Stimulated activated CD4-positive, alpha-beta T cell treated with anti-CD3 and anti-CD28 coated beads, TNF-alpha, amount 100 ng/mL, for 24 hours (primary cell): ENCODE measurements around the gene CARMIL3.
"Not testable (repeated sequence)": the region's sequence is repeated elsewhere in the genome, so short reads cannot be mapped to it uniquely, and the experiment has no call there.

Experiments used
- DNase-seq, 3 experiments: peaks; one replicate each; pipeline ENCODE4 v3.0.0-alpha.2; 2020; ENCODE audit warnings: low read depth in 3 of 3

CARMIL3 gene

GRCh38 chr14:24036963-24037657 is 14.7 kb upstream of the CARMIL3 start:
- DNase-seq: not testable (repeated sequence)

- no peak for DNase-seq
Measured at GRCh38 chr14:24037658-24038037, 14.2 kb upstream of the CARMIL3 start.

- DNase-seq: no peak
Measured at GRCh38 chr14:24038686-24039085, 13.1 kb upstream of the CARMIL3 start.

- no peak for DNase-seq
Measured at GRCh38 chr14:24040692-24041091, 11.1 kb upstream of the CARMIL3 start.

GRCh38 chr14:24042746-24043145 is 9.1 kb upstream of the CARMIL3 start:
- no peak for DNase-seq

- not testable (repeated sequence) for DNase-seq
Measured at GRCh38 chr14:24049002-24049401, 2.8 kb upstream of the CARMIL3 start.

GRCh38 chr14:24050753-24051152 is 1.1 kb upstream of the CARMIL3 start:
- DNase-seq: not testable (repeated sequence)

GRCh38 chr14:24051176-24051788 is 527 bp upstream of the CARMIL3 start:
- no peak for DNase-seq

- peak; percentile 42 to 66 (median 63) for DNase-seq
Measured at GRCh38 chr14:24052656-24053547, 1.1 kb downstream of the CARMIL3 start.

- no peak for DNase-seq
Measured at GRCh38 chr14:24053548-24054323, 1.9 kb downstream of the CARMIL3 start.

GRCh38 chr14:24054324-24054641 is 2.5 kb downstream of the CARMIL3 start:
- DNase-seq: no peak

- no peak for DNase-seq
Measured at GRCh38 chr14:24054646-24055045, 2.8 kb downstream of the CARMIL3 start.

GRCh38 chr14:24055971-24056799 is 4.4 kb downstream of the CARMIL3 start:
- no peak for DNase-seq

- DNase-seq: no peak
Measured at GRCh38 chr14:24056800-24057184, 5.0 kb downstream of the CARMIL3 start.

GRCh38 chr14:24057271-24057670 is 5.5 kb downstream of the CARMIL3 start:
- DNase-seq: no peak

GRCh38 chr14:24057867-24058259 is 6.1 kb downstream of the CARMIL3 start:
- DNase-seq: no peak

GRCh38 chr14:24058260-24058950 is 6.6 kb downstream of the CARMIL3 start:
- DNase-seq: no peak

GRCh38 chr14:24058951-24059475 is 7.2 kb downstream of the CARMIL3 start:
- no peak for DNase-seq

GRCh38 chr14:24059841-24060388 is 8.1 kb downstream of the CARMIL3 start:
- DNase-seq: no peak

- DNase-seq: no peak
Measured at GRCh38 chr14:24060443-24060842, 8.6 kb downstream of the CARMIL3 start.
